ENCODE results near the gene SRGN. TPM values are rescaled to one million over a fixed set of nuclear protein-coding genes. Genes with fewer than 3 reads are reported as not detected.

Gene SRGN
- total RNA-seq, 2 experiments from 2014 or later: 342 to 353 TPM

GRCh38 chr10:69104994-69105790, 17.3 kb downstream of the SRGN start:
- Mint-ChIP-seq H3K4me1 (ENCODE audit: low read depth) (peaks cover 23% of the 10 kb centered on the region), H3K27ac (peak overlapping the region; percentile 34), H3K36me3 (ENCODE audit: low read depth) (peaks cover 59% of the 10 kb centered on the region), H3K4me3 (no peak overlapping the region), H3K27me3 (no peaks in the 10 kb centered on the region), H3K9me3 (no peaks in the 10 kb centered on the region)
- Histone ChIP-seq H3K27me3 (ENCODE audit: control insufficient read depth in 1 of 2, insufficient read depth in 2 of 2, low read length in 2 of 2) (no peaks in the 10 kb centered on the region), H3K4me1 (ENCODE audit: insufficient read depth, low read length) (peaks cover 22% of the 10 kb centered on the region), H3K27ac (ENCODE audit: low read depth in 1 of 2, low read length in 2 of 2) (no peak overlapping the region), H3K36me3 (ENCODE audit: insufficient read depth, low read length) (peaks cover 45% of the 10 kb centered on the region), H3K4me3 (ENCODE audit: low read length) (no peak overlapping the region), H3K9me3 (ENCODE audit: control insufficient read depth in 1 of 2, insufficient read depth in 1 of 2, low read length in 2 of 2) (no peaks in the 10 kb centered on the region)
- TF ChIP-seq CTCF (IDR thresholded peaks at IDR 0.05): no peak
- ATAC-seq (ENCODE audit: poor library complexity) (peak; percentile 22), DNase-seq (no peak)
- ChIA-PET POLR2A (interaction anchor here (1.2 to 1.7 kb wide), 3 partner anchors 11 to 18 kb away, joined by 3 to 5 read pairs (median 4); no protein-coding TSS in a partner anchor), CTCF (interaction anchor here (1.3 kb wide), 1 partner anchor 16 kb away, joined by 7 read pairs; no protein-coding TSS in a partner anchor)
- intact Hi-C loops (cut with DNase I, micrococcal nuclease): no loop called here

- Histone ChIP-seq H3K36me3 (ENCODE audit: insufficient read depth, low read length) (peaks cover 30% of the 10 kb centered on the region), H3K9me3 (ENCODE audit: control insufficient read depth in 1 of 2, insufficient read depth in 1 of 2, low read length in 2 of 2) (no peaks in the 10 kb centered on the region), H3K27me3 (ENCODE audit: control insufficient read depth in 1 of 2, insufficient read depth in 2 of 2, low read length in 2 of 2) (no peaks in the 10 kb centered on the region), H3K4me1 (ENCODE audit: insufficient read depth, low read length) (peaks cover 4% of the 10 kb centered on the region), H3K4me3 (ENCODE audit: low read length) (no peak overlapping the region), H3K27ac (ENCODE audit: low read depth in 1 of 2, low read length in 2 of 2) (no peak overlapping the region)
- TF ChIP-seq CTCF (IDR thresholded peaks at IDR 0.05): no peak
- H3K4me1 Mint-ChIP-seq (ENCODE audit: low read depth): peaks cover 6% of the 10 kb centered on the region
- H3K9me3 Mint-ChIP-seq: no peaks in the 10 kb centered on the region
- no peak overlapping the region for H3K4me3 Mint-ChIP-seq
- no peak for ATAC-seq (ENCODE audit: poor library complexity)
- no peak for DNase-seq
- CTCF ChIA-PET: no interaction called here
- POLR2A ChIA-PET: no interaction called here
- H3K36me3 Mint-ChIP-seq (ENCODE audit: low read depth): peaks cover 40% of the 10 kb centered on the region
- H3K27me3 Mint-ChIP-seq: no peaks in the 10 kb centered on the region
- peak overlapping the region; percentile 10 for H3K27ac Mint-ChIP-seq
- intact Hi-C loops (cut with DNase I, micrococcal nuclease): no loop called here
These were observed 19.2 kb downstream of the SRGN start for GRCh38 chr10:69107176-69107490.

- H3K36me3 Mint-ChIP-seq (ENCODE audit: low read depth): peaks cover 34% of the 10 kb centered on the region
- POLR2A ChIA-PET: no interaction called here
These were observed 19.8 kb downstream of the SRGN start for GRCh38 chr10:69107699-69108098.

More at GRCh38 chr10:69107699-69108098, 19.8 kb downstream of the SRGN start:
- no peaks in the 10 kb centered on the region for H3K27me3 Mint-ChIP-seq
- H3K4me1 ChIP-seq (ENCODE audit: insufficient read depth, low read length): no peaks in the 10 kb centered on the region
- no peak overlapping the region for H3K27ac ChIP-seq (ENCODE audit: low read depth in 1 of 2, low read length in 2 of 2)
- H3K4me3 ChIP-seq (ENCODE audit: low read length): no peak overlapping the region
- no peak for DNase-seq
- no peaks in the 10 kb centered on the region for H3K27me3 ChIP-seq (ENCODE audit: control insufficient read depth in 1 of 2, insufficient read depth in 2 of 2, low read length in 2 of 2)
- peaks cover under 1% of the 10 kb centered on the region for H3K4me1 Mint-ChIP-seq (ENCODE audit: low read depth)
- no peaks in the 10 kb centered on the region for H3K9me3 Mint-ChIP-seq
- peaks cover 24% of the 10 kb centered on the region for H3K36me3 ChIP-seq (ENCODE audit: insufficient read depth, low read length)
- no peak overlapping the region for H3K4me3 Mint-ChIP-seq
- ATAC-seq (ENCODE audit: poor library complexity): no peak
- no peak overlapping the region for H3K27ac Mint-ChIP-seq
- intact Hi-C loops (cut with DNase I, micrococcal nuclease): no loop called here
- no peak for TF ChIP-seq CTCF (IDR thresholded peaks at IDR 0.05)
- CTCF ChIA-PET: no interaction called here
- H3K9me3 ChIP-seq (ENCODE audit: control insufficient read depth in 1 of 2, insufficient read depth in 1 of 2, low read length in 2 of 2): no peaks in the 10 kb centered on the region

All from CD4-positive, alpha-beta T cell (primary cell).